Stimulated activated naive CD8-positive, alpha-beta T cell treated with anti-CD3 and anti-CD28 coated beads, Interleukin-15, amount 100 ng/mL, for 72 hours (primary cell): ENCODE results near the gene UBP1.
"Not testable (repeated sequence)": the region's sequence is repeated elsewhere in the genome, so short reads cannot be mapped to it uniquely, and the experiment has no call there.

Source experiments
- ATAC-seq: fragments of 150-1000 bp; cut with Tn5 transposase; 2 replicates; pipeline ENCODE4 v1.10.0; 2021; ENCODE audit warnings: mild to moderate bottlenecking, moderate library complexity
- DNase-seq, 2 donors: peaks; one replicate each; pipeline ENCODE4 v3.0.0; 2021 to 2022
- H3K27ac Mint-ChIP-seq, 2 donors: one replicate each; pipeline ENCODE4 v1.8.0; 2022; ENCODE audit warnings: mild to moderate bottlenecking in 2 of 2, mixed read lengths in 2 of 2, moderate library complexity in 2 of 2
- H3K27me3 Mint-ChIP-seq: one replicate; pipeline ENCODE4 v1.8.0; 2022; ENCODE audit warnings: mixed read lengths
- H3K4me1 Mint-ChIP-seq: one replicate; pipeline ENCODE4 v1.8.0; 2022; ENCODE audit warnings: mild to moderate bottlenecking, mixed read lengths
- H3K4me3 Mint-ChIP-seq, 2 donors: one replicate each; pipeline ENCODE4 v1.8.0; 2022; ENCODE audit warnings: mild to moderate bottlenecking in 2 of 2, mixed read lengths in 2 of 2, moderate library complexity in 1 of 2
- H3K9me3 Mint-ChIP-seq, 2 donors: one replicate each; pipeline ENCODE4 v1.8.0; 2022; ENCODE audit warnings: mixed read lengths in 2 of 2

Gene UBP1, protein sequence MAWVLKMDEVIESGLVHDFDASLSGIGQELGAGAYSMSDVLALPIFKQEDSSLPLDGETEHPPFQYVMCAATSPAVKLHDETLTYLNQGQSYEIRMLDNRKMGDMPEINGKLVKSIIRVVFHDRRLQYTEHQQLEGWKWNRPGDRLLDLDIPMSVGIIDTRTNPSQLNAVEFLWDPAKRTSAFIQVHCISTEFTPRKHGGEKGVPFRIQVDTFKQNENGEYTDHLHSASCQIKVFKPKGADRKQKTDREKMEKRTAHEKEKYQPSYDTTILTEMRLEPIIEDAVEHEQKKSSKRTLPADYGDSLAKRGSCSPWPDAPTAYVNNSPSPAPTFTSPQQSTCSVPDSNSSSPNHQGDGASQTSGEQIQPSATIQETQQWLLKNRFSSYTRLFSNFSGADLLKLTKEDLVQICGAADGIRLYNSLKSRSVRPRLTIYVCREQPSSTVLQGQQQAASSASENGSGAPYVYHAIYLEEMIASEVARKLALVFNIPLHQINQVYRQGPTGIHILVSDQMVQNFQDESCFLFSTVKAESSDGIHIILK

DNA sequence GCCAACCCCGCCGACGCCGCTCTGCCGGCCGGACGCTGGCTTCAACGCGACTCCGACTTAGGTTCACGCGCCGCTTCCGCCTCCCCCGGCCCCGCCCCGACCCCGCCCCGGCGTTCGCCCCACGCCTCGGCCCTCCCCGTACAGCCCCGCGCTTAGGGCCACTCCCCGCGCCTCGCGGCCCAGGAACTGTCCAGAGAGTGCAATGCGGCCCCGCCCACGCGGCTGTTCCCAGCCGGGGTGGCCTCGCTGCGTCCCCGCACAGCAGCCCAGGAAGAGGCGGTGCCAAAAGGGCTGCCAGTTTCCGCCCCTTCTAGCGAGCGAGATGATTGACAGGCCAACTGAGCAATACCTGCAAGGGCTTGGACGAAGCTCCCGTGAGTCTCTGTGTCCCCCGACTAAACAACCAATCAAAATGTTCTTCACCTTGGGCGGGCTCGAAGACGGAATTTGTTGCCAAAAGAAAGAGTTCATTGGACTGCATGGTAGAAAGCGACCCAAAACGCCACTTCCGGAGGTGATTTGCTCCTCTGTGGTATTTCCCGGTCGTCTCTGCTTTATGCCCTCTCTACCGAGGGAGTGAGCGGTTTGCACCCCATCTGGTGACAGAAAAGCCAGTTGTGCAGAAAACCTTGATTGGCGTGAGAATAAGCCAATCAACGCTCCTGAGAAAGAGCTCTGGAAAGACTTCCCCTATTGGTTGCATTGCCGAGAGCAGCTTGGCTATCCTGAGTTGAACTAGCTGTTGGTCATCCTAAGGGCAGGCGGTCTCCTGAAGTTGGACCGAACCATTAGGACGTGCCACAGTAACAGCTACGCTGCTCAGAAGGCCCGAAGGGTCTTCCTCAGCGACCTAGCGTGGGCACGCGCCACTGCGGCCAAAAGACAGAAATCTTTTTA, at the start of gene UBP1:
UBP1 (minus strand) TSS at position 78 of the 897 bp plus-strand sequence. CDS start 557 bp downstream, outside the sequence.
- Mint-ChIP-seq H3K4me3 (peak within 1 kb of the TSS; percentile 100), H3K27me3 (no peaks in the 10 kb centered on the region), H3K9me3 (no peaks in the 10 kb centered on the region), H3K27ac (peak within 1 kb of the TSS; percentile 100), H3K4me1 (peaks cover 41% of the 10 kb centered on the region)
- DNase-seq = peak; percentile 99 to 100
- peak; percentile 91 for ATAC-seq

GRCh38 chr3:33488683-33489082, 48.5 kb upstream of the UBP1 start:
- Mint-ChIP-seq H3K9me3 (peaks cover 0 to 5% of the 10 kb centered on the region in 2 donors), H3K27me3 (no peaks in the 10 kb centered on the region), H3K27ac (no peak overlapping the region), H3K4me1 (no peaks in the 10 kb centered on the region), H3K4me3 (no peak overlapping the region)
- DNase-seq (no peak), ATAC-seq (no peak)

- H3K9me3 Mint-ChIP-seq = peaks cover 0 to 5% of the 10 kb centered on the region in 2 donors
- no peak for ATAC-seq
- no peaks in the 10 kb centered on the region for H3K27me3 Mint-ChIP-seq
Observed at GRCh38 chr3:33488246-33488645, 48.0 kb upstream of the UBP1 start.

GRCh38 chr3:33482111-33482521, 41.9 kb upstream of the UBP1 start:
- no peak overlapping the region for H3K27ac Mint-ChIP-seq
- no peak for ATAC-seq
- peaks cover 0 to 9% of the 10 kb centered on the region in 2 donors for H3K9me3 Mint-ChIP-seq
- no peak for DNase-seq
- H3K4me1 Mint-ChIP-seq = no peaks in the 10 kb centered on the region
- no peak overlapping the region for H3K4me3 Mint-ChIP-seq
- H3K27me3 Mint-ChIP-seq = no peaks in the 10 kb centered on the region

More at GRCh38 chr3:33488246-33488645, 48.0 kb upstream of the UBP1 start:
- no peak for DNase-seq
- H3K4me3 Mint-ChIP-seq = no peak overlapping the region
- no peak overlapping the region for H3K27ac Mint-ChIP-seq
- H3K4me1 Mint-ChIP-seq = no peaks in the 10 kb centered on the region

- no peaks in the 10 kb centered on the region for H3K9me3 Mint-ChIP-seq
- no peaks in the 10 kb centered on the region for H3K27me3 Mint-ChIP-seq
- ATAC-seq (no peak), DNase-seq (no peak)
- H3K27ac Mint-ChIP-seq = no peak overlapping the region
- no peaks in the 10 kb centered on the region for H3K4me1 Mint-ChIP-seq
- H3K4me3 Mint-ChIP-seq = no peak overlapping the region
Observed at GRCh38 chr3:33474896-33475295, 34.7 kb upstream of the UBP1 start.

GRCh38 chr3:33473813-33474212, 33.6 kb upstream of the UBP1 start:
- no peak overlapping the region for H3K4me3 Mint-ChIP-seq
- H3K4me1 Mint-ChIP-seq = no peaks in the 10 kb centered on the region
- no peak overlapping the region for H3K27ac Mint-ChIP-seq
- H3K27me3 Mint-ChIP-seq = no peaks in the 10 kb centered on the region
- no peak for ATAC-seq
- DNase-seq = no peak
- no peaks in the 10 kb centered on the region for H3K9me3 Mint-ChIP-seq

- H3K4me1 Mint-ChIP-seq = no peaks in the 10 kb centered on the region
- no peak overlapping the region for H3K4me3 Mint-ChIP-seq
- ATAC-seq = no peak
Observed at GRCh38 chr3:33467786-33468185, 27.6 kb upstream of the UBP1 start.

GRCh38 chr3:33461097-33461496, 20.9 kb upstream of the UBP1 start:
- no peak overlapping the region for H3K27ac Mint-ChIP-seq
- ATAC-seq = no peak
- H3K27me3 Mint-ChIP-seq = no peaks in the 10 kb centered on the region
- H3K9me3 Mint-ChIP-seq = peaks cover 0 to 16% of the 10 kb centered on the region in 2 donors
- no peak for DNase-seq
- no peak overlapping the region for H3K4me3 Mint-ChIP-seq
- no peaks in the 10 kb centered on the region for H3K4me1 Mint-ChIP-seq

More at GRCh38 chr3:33467786-33468185, 27.6 kb upstream of the UBP1 start:
- DNase-seq = no peak
- Mint-ChIP-seq H3K27ac (peak overlapping the region in 1 of 2 donors; percentile 3), H3K27me3 (no peaks in the 10 kb centered on the region), H3K9me3 (peaks cover 0 to 5% of the 10 kb centered on the region in 2 donors)

GRCh38 chr3:33459577-33459976, 19.4 kb upstream of the UBP1 start:
- H3K27me3 Mint-ChIP-seq, H3K4me1 Mint-ChIP-seq, DNase-seq, H3K4me3 Mint-ChIP-seq, ATAC-seq, H3K27ac Mint-ChIP-seq: not testable (repeated sequence)
- H3K9me3 Mint-ChIP-seq = peaks cover 2 to 16% of the 10 kb centered on the region in 2 donors

DNA sequence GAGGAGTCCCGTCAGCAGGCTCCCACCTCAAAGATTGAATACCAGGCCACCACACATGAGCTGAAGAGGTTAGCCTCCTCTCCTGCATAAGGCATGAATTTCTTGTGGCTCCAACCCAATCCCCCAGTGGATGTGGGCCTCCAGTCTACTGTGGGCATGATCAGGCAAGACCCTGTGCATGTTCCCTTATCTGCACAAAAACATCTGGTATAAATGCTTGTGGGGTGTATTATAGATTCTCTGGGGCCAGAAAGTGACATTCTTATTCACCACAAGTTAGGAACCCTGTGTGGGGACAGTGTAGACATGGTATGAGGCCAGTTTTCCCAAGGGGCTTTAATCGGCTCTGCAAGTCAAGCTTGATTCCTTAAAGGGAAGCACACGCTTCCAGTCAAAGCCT, 18.2 kb upstream of the UBP1 start:
- Mint-ChIP-seq H3K9me3 (peaks cover 9 to 20% of the 10 kb centered on the region in 2 donors), H3K27me3 (peaks cover 8% of the 10 kb centered on the region), H3K27ac (no peak overlapping the region), H3K4me3 (no peak overlapping the region), H3K4me1 (peaks cover 8% of the 10 kb centered on the region)
- ATAC-seq (no peak), DNase-seq (no peak)

- Mint-ChIP-seq H3K4me1 (peaks cover 8% of the 10 kb centered on the region), H3K27me3 (peaks cover 8% of the 10 kb centered on the region), H3K9me3 (peaks cover 16 to 20% of the 10 kb centered on the region in 2 donors), H3K27ac (no peak overlapping the region), H3K4me3 (no peak overlapping the region)
- no peak for ATAC-seq
- no peak for DNase-seq
Observed at GRCh38 chr3:33456756-33457155, 16.6 kb upstream of the UBP1 start.

- no peak for DNase-seq
- peaks cover 8% of the 10 kb centered on the region for H3K27me3 Mint-ChIP-seq
- H3K4me1 Mint-ChIP-seq = peaks cover 13% of the 10 kb centered on the region
- no peak overlapping the region for H3K27ac Mint-ChIP-seq
- peaks cover 11 to 16% of the 10 kb centered on the region in 2 donors for H3K9me3 Mint-ChIP-seq
- no peak for ATAC-seq
- H3K4me3 Mint-ChIP-seq = no peak overlapping the region
Observed at GRCh38 chr3:33453331-33453761, 13.1 kb upstream of the UBP1 start.

GRCh38 chr3:33451994-33452393, 11.8 kb upstream of the UBP1 start:
- H3K4me3 Mint-ChIP-seq, H3K27me3 Mint-ChIP-seq, DNase-seq, ATAC-seq, H3K27ac Mint-ChIP-seq: not testable (repeated sequence)
- H3K4me1 Mint-ChIP-seq = peaks cover 26% of the 10 kb centered on the region
- peaks cover 4 to 16% of the 10 kb centered on the region in 2 donors for H3K9me3 Mint-ChIP-seq

GRCh38 chr3:33447958-33448357, 7.8 kb upstream of the UBP1 start:
- ATAC-seq (no peak), DNase-seq (no peak)
- Mint-ChIP-seq H3K27me3 (no peaks in the 10 kb centered on the region), H3K27ac (no peak overlapping the region), H3K4me3 (peak overlapping the region in 1 of 2 donors; percentile 31), H3K4me1 (peaks cover 24% of the 10 kb centered on the region), H3K9me3 (peaks cover 0 to 4% of the 10 kb centered on the region in 2 donors)

GRCh38 chr3:33447256-33447625, 7.0 kb upstream of the UBP1 start:
- Mint-ChIP-seq H3K27ac (peak overlapping the region in 1 of 2 donors; percentile 72), H3K4me1 (peaks cover 26% of the 10 kb centered on the region), H3K4me3 (peak overlapping the region; percentile 80 to 85)
- H3K27me3 Mint-ChIP-seq, ATAC-seq, H3K9me3 Mint-ChIP-seq, DNase-seq: not testable (repeated sequence)
